GM06990 (cell line): Measurements from ENCODE around the gene MAML2.

Source experiments
- DNase-seq: peaks from one replicate; pipeline ENCODE4 v3.0.0-alpha.2; 2011; ENCODE audit not compliant: insufficient read length; ENCODE audit errors: extremely low read depth
- H3K27me3 ChIP-seq: replicated peaks from 2 replicates; pipeline ENCODE4 v1.6.0; 2011; ENCODE audit warnings: low read length; ENCODE audit not compliant: control insufficient read depth, insufficient read depth
- H3K36me3 ChIP-seq: 2 replicates; pipeline ENCODE4 v1.5.1; 2011; ENCODE audit warnings: low read length; ENCODE audit not compliant: control insufficient read depth, insufficient read depth
- H3K4me3 ChIP-seq: replicated peaks from 2 replicates; pipeline ENCODE4 v1.5.1; 2011; ENCODE audit warnings: low read depth, mild to moderate bottlenecking, control low read depth, low read length
- TF ChIP-seq, protein P1 (sequence below): IDR thresholded peaks from 2 replicates; pipeline ENCODE4 v1.5.1; 2011; ENCODE audit warnings: low read length, control low read depth, mild to moderate bottlenecking, inconsistent platforms; ENCODE audit not compliant: insufficient read depth, poor library complexity, severe bottlenecking

The MAML2 gene

DNA sequence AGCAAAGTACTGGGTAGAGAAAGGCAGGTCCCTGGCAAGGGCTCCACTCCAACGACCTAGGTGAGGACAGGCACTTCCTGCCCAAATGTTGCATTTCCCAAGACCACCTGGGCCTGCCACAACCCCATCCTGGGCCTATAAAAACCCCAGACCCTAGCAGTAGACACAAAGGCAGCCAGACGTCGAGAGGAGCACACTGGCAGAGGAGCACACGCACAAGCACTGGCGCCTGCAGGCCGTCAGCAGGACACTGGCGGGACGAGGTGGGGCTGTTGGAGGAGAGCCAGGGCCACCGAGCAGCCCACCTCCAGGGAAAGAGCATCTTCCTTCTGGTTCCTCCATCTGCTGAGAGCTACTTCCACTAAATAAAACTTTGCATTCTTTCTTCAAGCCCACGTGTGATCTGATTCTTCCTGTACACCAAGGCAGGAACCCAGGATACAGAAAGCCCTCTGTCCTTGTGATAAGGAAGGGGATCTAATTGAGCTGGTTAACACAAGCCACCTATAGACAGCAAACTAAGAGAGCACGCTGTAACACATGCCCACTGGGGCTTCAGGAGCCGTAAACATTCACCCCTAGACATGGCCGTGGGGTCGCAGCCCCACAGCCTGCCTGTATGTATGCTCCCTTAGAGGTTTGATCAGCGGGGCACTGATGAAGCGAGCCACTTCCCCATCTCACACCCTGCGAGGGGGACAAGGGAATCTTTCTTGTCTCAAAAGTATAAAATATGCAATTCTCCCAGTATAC, 329.4 kb downstream of the MAML2 start:
- H3K4me3 ChIP-seq = no peak overlapping the region
- no peaks in the 10 kb centered on the region for H3K27me3 ChIP-seq
- no peak for DNase-seq
- no peaks in the 10 kb centered on the region for H3K36me3 ChIP-seq
- TF ChIP-seq, protein P1, sequence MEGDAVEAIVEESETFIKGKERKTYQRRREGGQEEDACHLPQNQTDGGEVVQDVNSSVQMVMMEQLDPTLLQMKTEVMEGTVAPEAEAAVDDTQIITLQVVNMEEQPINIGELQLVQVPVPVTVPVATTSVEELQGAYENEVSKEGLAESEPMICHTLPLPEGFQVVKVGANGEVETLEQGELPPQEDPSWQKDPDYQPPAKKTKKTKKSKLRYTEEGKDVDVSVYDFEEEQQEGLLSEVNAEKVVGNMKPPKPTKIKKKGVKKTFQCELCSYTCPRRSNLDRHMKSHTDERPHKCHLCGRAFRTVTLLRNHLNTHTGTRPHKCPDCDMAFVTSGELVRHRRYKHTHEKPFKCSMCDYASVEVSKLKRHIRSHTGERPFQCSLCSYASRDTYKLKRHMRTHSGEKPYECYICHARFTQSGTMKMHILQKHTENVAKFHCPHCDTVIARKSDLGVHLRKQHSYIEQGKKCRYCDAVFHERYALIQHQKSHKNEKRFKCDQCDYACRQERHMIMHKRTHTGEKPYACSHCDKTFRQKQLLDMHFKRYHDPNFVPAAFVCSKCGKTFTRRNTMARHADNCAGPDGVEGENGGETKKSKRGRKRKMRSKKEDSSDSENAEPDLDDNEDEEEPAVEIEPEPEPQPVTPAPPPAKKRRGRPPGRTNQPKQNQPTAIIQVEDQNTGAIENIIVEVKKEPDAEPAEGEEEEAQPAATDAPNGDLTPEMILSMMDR = no peak

- H3K36me3 ChIP-seq = no peaks in the 10 kb centered on the region
- DNase-seq = peak; percentile 56
- TF ChIP-seq, protein P1 = peak; percentile 81
- no peak overlapping the region for H3K4me3 ChIP-seq
- no peaks in the 10 kb centered on the region for H3K27me3 ChIP-seq
These were observed 330.7 kb downstream of the MAML2 start for GRCh38 chr11:96012086-96012824.

DNA sequence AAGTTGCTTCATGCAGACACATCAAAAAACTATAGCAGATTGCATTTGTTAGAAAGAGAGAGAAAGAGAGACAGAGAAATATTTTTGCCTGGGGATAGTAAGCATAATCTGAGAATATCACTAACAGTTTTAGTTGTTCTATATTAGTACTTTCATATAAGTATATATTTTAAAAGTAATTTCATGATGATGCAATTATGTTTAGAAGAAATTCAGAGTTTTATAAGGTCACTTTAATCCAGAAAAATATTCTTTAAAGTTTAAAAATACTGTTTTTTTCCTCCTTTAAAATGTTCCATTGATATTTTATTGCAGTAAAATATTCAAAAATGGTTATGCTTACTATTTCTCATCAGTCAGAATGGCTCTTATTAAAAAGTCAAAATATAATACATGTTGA, 332.3 kb downstream of the MAML2 start:
- H3K27me3 ChIP-seq = no peaks in the 10 kb centered on the region
- no peak overlapping the region for H3K4me3 ChIP-seq
- TF ChIP-seq, protein P1 = no peak
- DNase-seq = no peak
- H3K36me3 ChIP-seq = no peaks in the 10 kb centered on the region

GRCh38 chr11:96008161-96008720, 334.8 kb downstream of the MAML2 start:
- no peak overlapping the region for H3K4me3 ChIP-seq
- H3K27me3 ChIP-seq = no peaks in the 10 kb centered on the region
- DNase-seq = no peak
- no peaks in the 10 kb centered on the region for H3K36me3 ChIP-seq
- TF ChIP-seq, protein P1 = no peak

GRCh38 chr11:96006037-96006436, 337.0 kb downstream of the MAML2 start:
- TF ChIP-seq, protein P1 = no peak
- Histone ChIP-seq H3K4me3 (no peak overlapping the region), H3K36me3 (no peaks in the 10 kb centered on the region), H3K27me3 (no peaks in the 10 kb centered on the region)
- DNase-seq = no peak
